SK-N-SH (cell line): ENCODE measurements around the gene ADAR. TPM values are rescaled to one million over a fixed set of nuclear protein-coding genes. Genes with fewer than 3 reads are reported as not detected.
A peak's percentile ranks its signal among the peaks of the same experiment; 100 is the strongest.

Experiments used
- CTCF ChIA-PET: fragments of 300-600, 350-600 bp; formaldehyde crosslinking; extraction: SDS; loops from one replicate; lab custom pipeline; 2021; lab: Yijun Ruan, JAX
- POLR2A ChIA-PET: fragments of 350-600 bp; sonication (Branson Sonifier 250); formaldehyde crosslinking; extraction: SDS; loops from one replicate; lab custom pipeline; 2020; ENCODE audit warnings: antibody characterized with exemption, inconsistent platforms; lab: Yijun Ruan, JAX
- DNase-seq: peaks from one replicate; pipeline ENCODE4 v3.0.0; 2012
- H2AFZ ChIP-seq: fragments of 200-600 bp; sonication (generic); 2 replicates; pipeline ENCODE4 v1.8.1; 2016; ENCODE audit warnings: antibody characterized with exemption, mild to moderate bottlenecking, low read depth
- H3F3A ChIP-seq: fragments of 200-600 bp; sonication (generic); replicated peaks from 2 replicates; pipeline ENCODE3; 2016; ENCODE audit warnings: antibody characterized with exemption, mild to moderate bottlenecking; ENCODE audit not compliant: insufficient read depth
- H3K27ac ChIP-seq, 2 experiments: fragments of 200-500 bp in 1 of 2; fragments of 200-600 bp in 1 of 2; sonication (Bioruptor generic) in 1 of 2; sonication (generic), shearing (Covaris generic) in 1 of 2; 2 replicates each; pipeline versions ENCODE4 v1.5.1 to v1.6.1; 2014 to 2016; ENCODE audit warnings: low read depth in 2 of 2, inconsistent platforms in 1 of 2, low read length in 1 of 2, mild to moderate bottlenecking in 1 of 2, mixed read lengths in 1 of 2
- H3K27me3 ChIP-seq: fragments of 200-600 bp; sonication (generic), shearing (Covaris generic); 2 replicates; pipeline ENCODE4 v1.6.1; 2016; ENCODE audit warnings: mixed run types; ENCODE audit not compliant: insufficient read depth
- H3K36me3 ChIP-seq, 2 experiments: fragments of 200-500 bp in 1 of 2; fragments of 200-600 bp in 1 of 2; sonication (Bioruptor generic) in 1 of 2; sonication (generic) in 1 of 2; replicated peaks in 1 of 2; 2 replicates each; pipeline versions ENCODE3 to v1.5.1; 2014 to 2016; ENCODE audit warnings: low read length in 1 of 2, mild to moderate bottlenecking in 1 of 2; ENCODE audit not compliant: insufficient read depth in 2 of 2, control insufficient read depth in 1 of 2
- H3K4me1 ChIP-seq, 2 experiments: fragments of 200-500 bp in 1 of 2; fragments of 200-600 bp in 1 of 2; sonication (Bioruptor generic) in 1 of 2; sonication (generic), shearing (Covaris generic) in 1 of 2; 2 replicates each; pipeline versions ENCODE4 v1.5.1 to v1.6.1; 2014 to 2016; ENCODE audit warnings: low read depth in 1 of 2, low read length in 1 of 2, mixed run types in 1 of 2; ENCODE audit not compliant: insufficient read depth in 2 of 2, control insufficient read depth in 1 of 2
- H3K4me2 ChIP-seq: fragments of 200-600 bp; sonication (generic), shearing (Covaris generic); 2 replicates; pipeline ENCODE4 v1.6.1; 2017; ENCODE audit warnings: mixed run types
- H3K4me3 ChIP-seq, 2 experiments: fragments of 200-500 bp in 1 of 2; fragments of 200-600 bp in 1 of 2; sonication (Bioruptor generic) in 1 of 2; sonication (generic), shearing (Covaris generic) in 1 of 2; 2 replicates each; pipeline versions ENCODE4 v1.5.1 to v1.8.1; 2014 to 2016; ENCODE audit warnings: low read depth in 2 of 2, inconsistent platforms in 1 of 2, low read length in 1 of 2, mild to moderate bottlenecking in 1 of 2, mixed read lengths in 1 of 2, moderate library complexity in 1 of 2
- H3K79me2 ChIP-seq: fragments of 200-600 bp; sonication (generic); 2 replicates; pipeline ENCODE4 v1.8.1; 2017; ENCODE audit warnings: mild to moderate bottlenecking; ENCODE audit not compliant: insufficient read depth
- H3K9ac ChIP-seq: fragments of 200-600 bp; sonication (generic); 2 replicates; pipeline ENCODE4 v1.6.1; 2017; ENCODE audit warnings: mixed run types
- H3K9me2 ChIP-seq: fragments of 200-600 bp; sonication (generic); 2 replicates; pipeline ENCODE4 v1.6.1; 2017; ENCODE audit warnings: mixed run types
- H3K9me3 ChIP-seq: fragments of 200-600 bp; sonication (generic); 2 replicates; pipeline ENCODE4 v1.6.1; 2017; ENCODE audit warnings: mixed run types, mild to moderate bottlenecking, moderate library complexity
- H4K20me1 ChIP-seq: fragments of 200-600 bp; sonication (generic); 2 replicates; pipeline ENCODE4 v1.6.1; 2017; ENCODE audit warnings: mild to moderate bottlenecking, mixed run types; ENCODE audit not compliant: insufficient read depth
- CHD2 ChIP-seq: fragments of 150-350 bp; IDR thresholded peaks from 2 replicates; pipeline ENCODE4 v1.6.1; 2018; ENCODE audit warnings: low read length; ENCODE audit not compliant: partially characterized antibody
- CTCF ChIP-seq: fragments of 200-600 bp; sonication (generic); IDR thresholded peaks from 2 replicates; pipeline ENCODE4 v1.6.1; 2017; ENCODE audit warnings: antibody characterized with exemption, mild to moderate bottlenecking, moderate library complexity
- EP300 ChIP-seq, 2 experiments: IDR thresholded peaks; 2 replicates each; pipeline versions ENCODE4 v1.4.0 to v1.6.1; 2012; ENCODE audit warnings: borderline replicate concordance in 1 of 2, low read depth in 1 of 2, low read length in 1 of 2
- FOSL2 ChIP-seq: IDR thresholded peaks from 2 replicates; pipeline ENCODE4 v1.4.0; 2012; ENCODE audit warnings: low read depth, mild to moderate bottlenecking, moderate library complexity, borderline replicate concordance
- GABPA ChIP-seq: IDR thresholded peaks from 2 replicates; pipeline ENCODE4 v1.4.0; 2012; ENCODE audit warnings: low read depth, mild to moderate bottlenecking
- GATA2 ChIP-seq: sonication (generic); formaldehyde crosslinking; IDR thresholded peaks from 2 replicates; pipeline ENCODE4 v1.5.0; 2020; ENCODE audit warnings: mild to moderate bottlenecking, missing genetic modification reagents
- JUND ChIP-seq: IDR thresholded peaks from 2 replicates; pipeline ENCODE4 v1.4.0; 2012
- MAX ChIP-seq: IDR thresholded peaks from 2 replicates; pipeline ENCODE4 v1.4.0; 2012; ENCODE audit warnings: low read depth
- MXI1 ChIP-seq: IDR thresholded peaks from 2 replicates; pipeline ENCODE4 v1.6.1; 2012; ENCODE audit warnings: mild to moderate bottlenecking, low read depth, low read length, improper control_type of control experiment
- REST ChIP-seq: IDR thresholded peaks from 2 replicates; pipeline ENCODE4 v1.6.1; 2012; ENCODE audit warnings: mild to moderate bottlenecking, low read depth, low read length, moderate library complexity
- SIN3A ChIP-seq: IDR thresholded peaks from 2 replicates; pipeline ENCODE4 v1.6.1; 2012; ENCODE audit warnings: low read depth, mild to moderate bottlenecking, low read length, moderate library complexity, borderline replicate concordance
- SMC3 ChIP-seq: IDR thresholded peaks from 2 replicates; pipeline ENCODE4 v1.6.1; 2012; ENCODE audit warnings: low read depth, low read length, improper control_type of control experiment
- YY1 ChIP-seq: IDR thresholded peaks from 2 replicates; pipeline ENCODE4 v1.4.0; 2012; ENCODE audit warnings: low read depth, mild to moderate bottlenecking
- ZBTB33 ChIP-seq: IDR thresholded peaks from 2 replicates; pipeline ENCODE4 v1.4.0; 2012; ENCODE audit warnings: low read depth, borderline replicate concordance
- WGBS: methylation state at CpG from one replicate; pipeline ENCODE4 v1.1.6; 2017; ENCODE audit warnings: low lambda C conversion rate; 5-methylcytosine and 5-hydroxymethylcytosine counted together
- polyA plus RNA-seq, 3 experiments: library from polyadenylated mRNA; depleted of rRNA; stranded (reverse); fragments of >200 nt; gene quantifications; 2 replicates each; pipeline ENCODE4 v1.2.3, GENCODE V29; 2012

The ADAR gene
- polyA plus RNA-seq, 1 of the 3 experiments (the other 2 are of a cell fraction) = 61.1 TPM

GRCh38 chr1:154567386-154568156 is 40.4 kb downstream of the ADAR start, which contains the start of gene CHRNB2:
TSS of gene CHRNB2 (plus strand) at chr1:154567778. CDS start at chr1:154568045, 267 bp downstream.
- under 1% methylated on average over 30 of the region's 53 CpGs for WGBS
- Histone ChIP-seq H3K4me3 (peak within 1 kb of the TSS; percentile 46 to 54), H3K9me2 (no peaks in the 10 kb centered on the region)

More at GRCh38 chr1:154567386-154568156, 40.4 kb downstream of the ADAR start, which contains the start of gene CHRNB2:
- peak within 1 kb of the TSS; percentile 66 for H2AFZ ChIP-seq
- CTCF ChIA-PET = interaction anchor here (0.6 to 3.3 kb wide), 13 partner anchors 8 to 394 kb away, joined by 3 to 16 read pairs (median 4); partner anchors contain the start of gene PYGO2
- POLR2A ChIA-PET = interaction anchor here (0.7 to 1.8 kb wide), 5 partner anchors 8 to 41 kb away, joined by 3 to 13 read pairs (median 4); partner anchors contain the start of gene ADAR
- H3K27me3 ChIP-seq = no peaks in the 10 kb centered on the region; the same call in 1 of the 2 replicates
- TF ChIP-seq CTCF (no peak), SIN3A (peak; percentile 85; the same call in 1 of the 2 replicates), GABPA (peak; percentile 60), ZBTB33 (no peak), FOSL2 (no peak), CHD2 (peak; percentile 69), SMC3 (no peak), REST (peak; percentile 100), YY1 (no peak), GATA2 (CRISPR knock-in tag) (no peak), EP300 (IDR thresholded peaks at IDR 0.05; ENCODE audit: borderline replicate concordance in 1 of 2, low read depth in 1 of 2, low read length in 1 of 2) (no peak), JUND (no peak), MXI1 (peak; percentile 79; the same call in 1 of the 2 replicates), MAX (peak; percentile 47; the same call in 1 of the 2 replicates)
- H3F3A ChIP-seq = no peaks in the 10 kb centered on the region
- peak within 1 kb of the TSS in 1 of 2 experiments; percentile 61; a peak in 2 of 4 replicates for H3K27ac ChIP-seq
- H3K9ac ChIP-seq = no peak within 1 kb of the TSS
- no peaks in the 10 kb centered on the region for H3K79me2 ChIP-seq
- DNase-seq = peak; percentile 97
- peak within 1 kb of the TSS; percentile 86 for H3K4me2 ChIP-seq
- H3K4me1 ChIP-seq = peaks cover 0 to 22% of the 10 kb centered on the region in 2 experiments; a peak in 1 of 4 replicates
- H3K36me3 ChIP-seq = no peaks in the 10 kb centered on the region
- H4K20me1 ChIP-seq = no peaks in the 10 kb centered on the region
- H3K9me3 ChIP-seq = no peaks in the 10 kb centered on the region
